ENCODE results near the gene UBR1.

DNA sequence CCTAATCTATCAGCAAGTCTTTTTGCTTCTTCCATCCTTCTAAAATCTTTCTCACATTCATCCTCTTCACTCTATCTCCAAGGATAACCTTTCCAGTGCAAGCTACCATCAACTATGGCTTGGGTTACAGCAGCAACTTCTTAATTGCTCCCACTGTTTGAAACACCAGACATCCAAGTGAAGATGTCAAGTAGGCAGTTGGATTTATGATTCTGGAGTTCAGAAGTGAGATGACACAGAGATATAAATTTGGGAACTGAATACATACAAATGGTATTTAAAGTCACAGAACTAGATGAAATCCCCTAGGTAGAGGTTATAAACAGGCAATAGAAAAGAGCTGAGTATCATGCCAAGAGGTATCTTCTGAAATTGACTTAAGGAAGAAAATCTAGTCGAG, 3.7 kb downstream of the UBR1 start:
- no peak for TF ChIP-seq TAF1 (IDR thresholded peaks at IDR 0.05; ENCODE audit: borderline replicate concordance, insufficient read depth, low read length)
- TF ChIP-seq POLR2AphosphoS5 (IDR thresholded peaks at IDR 0.05; ENCODE audit: low read depth, low read length), result no peak
- no peak for TF ChIP-seq SIN3A (IDR thresholded peaks at IDR 0.05; ENCODE audit: borderline replicate concordance, insufficient read depth, low read length)
- TF ChIP-seq, protein P1, sequence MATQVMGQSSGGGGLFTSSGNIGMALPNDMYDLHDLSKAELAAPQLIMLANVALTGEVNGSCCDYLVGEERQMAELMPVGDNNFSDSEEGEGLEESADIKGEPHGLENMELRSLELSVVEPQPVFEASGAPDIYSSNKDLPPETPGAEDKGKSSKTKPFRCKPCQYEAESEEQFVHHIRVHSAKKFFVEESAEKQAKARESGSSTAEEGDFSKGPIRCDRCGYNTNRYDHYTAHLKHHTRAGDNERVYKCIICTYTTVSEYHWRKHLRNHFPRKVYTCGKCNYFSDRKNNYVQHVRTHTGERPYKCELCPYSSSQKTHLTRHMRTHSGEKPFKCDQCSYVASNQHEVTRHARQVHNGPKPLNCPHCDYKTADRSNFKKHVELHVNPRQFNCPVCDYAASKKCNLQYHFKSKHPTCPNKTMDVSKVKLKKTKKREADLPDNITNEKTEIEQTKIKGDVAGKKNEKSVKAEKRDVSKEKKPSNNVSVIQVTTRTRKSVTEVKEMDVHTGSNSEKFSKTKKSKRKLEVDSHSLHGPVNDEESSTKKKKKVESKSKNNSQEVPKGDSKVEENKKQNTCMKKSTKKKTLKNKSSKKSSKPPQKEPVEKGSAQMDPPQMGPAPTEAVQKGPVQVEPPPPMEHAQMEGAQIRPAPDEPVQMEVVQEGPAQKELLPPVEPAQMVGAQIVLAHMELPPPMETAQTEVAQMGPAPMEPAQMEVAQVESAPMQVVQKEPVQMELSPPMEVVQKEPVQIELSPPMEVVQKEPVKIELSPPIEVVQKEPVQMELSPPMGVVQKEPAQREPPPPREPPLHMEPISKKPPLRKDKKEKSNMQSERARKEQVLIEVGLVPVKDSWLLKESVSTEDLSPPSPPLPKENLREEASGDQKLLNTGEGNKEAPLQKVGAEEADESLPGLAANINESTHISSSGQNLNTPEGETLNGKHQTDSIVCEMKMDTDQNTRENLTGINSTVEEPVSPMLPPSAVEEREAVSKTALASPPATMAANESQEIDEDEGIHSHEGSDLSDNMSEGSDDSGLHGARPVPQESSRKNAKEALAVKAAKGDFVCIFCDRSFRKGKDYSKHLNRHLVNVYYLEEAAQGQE (IDR thresholded peaks at IDR 0.05; ENCODE audit: insufficient read depth in 1 of 2, low read depth in 2 of 2, low read length in 2 of 2), result no peak

Measured in PFSK-1 (cell line).